ENCODE data around the gene PSMG1.

PSMG1 gene

GRCh38 chr21:39180429-39181019, 2.7 kb downstream of the PSMG1 start:
- TF ChIP-seq NFIC (IDR thresholded peaks at IDR 0.05) (no peak), USF1 (IDR thresholded peaks at IDR 0.05) (no peak), EGR1 (IDR thresholded peaks at IDR 0.05) (no peak), CREB1 (IDR thresholded peaks at IDR 0.05; ENCODE audit: low read depth) (no peak), FOXM1 (IDR thresholded peaks at IDR 0.05; ENCODE audit: borderline replicate concordance, low read depth) (no peak), TAF1 (IDR thresholded peaks at IDR 0.05; ENCODE audit: low read depth) (no peak), RAD21 (IDR thresholded peaks at IDR 0.05; ENCODE audit: low read depth) (no peak), TCF12 (IDR thresholded peaks at IDR 0.05; ENCODE audit: low read depth) (no peak), REST (IDR thresholded peaks at IDR 0.05; ENCODE audit: low read depth) (no peak), YY1 (IDR thresholded peaks at IDR 0.05; ENCODE audit: low read depth) (no peak), CEBPB (IDR thresholded peaks at IDR 0.05) (no peak), TEAD4 (IDR thresholded peaks at IDR 0.05) (no peak), ZBTB7A (IDR thresholded peaks at IDR 0.05; ENCODE audit: low read depth) (no peak), MAX (IDR thresholded peaks at IDR 0.05) (no peak), EP300 (IDR thresholded peaks at IDR 0.05; ENCODE audit: borderline replicate concordance) (no peak)

- TF ChIP-seq RAD21 (IDR thresholded peaks at IDR 0.05; ENCODE audit: low read depth) (no peak), USF1 (IDR thresholded peaks at IDR 0.05) (no peak), TEAD4 (IDR thresholded peaks at IDR 0.05) (no peak), ZBTB7A (IDR thresholded peaks at IDR 0.05; ENCODE audit: low read depth) (no peak), EP300 (IDR thresholded peaks at IDR 0.05; ENCODE audit: borderline replicate concordance) (no peak), REST (IDR thresholded peaks at IDR 0.05; ENCODE audit: low read depth) (no peak), CREB1 (IDR thresholded peaks at IDR 0.05; ENCODE audit: low read depth) (no peak), FOXM1 (IDR thresholded peaks at IDR 0.05; ENCODE audit: borderline replicate concordance, low read depth) (no peak), YY1 (IDR thresholded peaks at IDR 0.05; ENCODE audit: low read depth) (no peak), NFIC (IDR thresholded peaks at IDR 0.05) (no peak), MAX (IDR thresholded peaks at IDR 0.05) (no peak), EGR1 (IDR thresholded peaks at IDR 0.05) (no peak), CEBPB (IDR thresholded peaks at IDR 0.05) (no peak), TAF1 (IDR thresholded peaks at IDR 0.05; ENCODE audit: low read depth) (no peak), TCF12 (IDR thresholded peaks at IDR 0.05; ENCODE audit: low read depth) (no peak)
These were observed 4.8 kb downstream of the PSMG1 start for GRCh38 chr21:39178421-39178820.

GRCh38 chr21:39176271-39176709, 7.0 kb downstream of the PSMG1 start:
- no peak for TF ChIP-seq CREB1 (IDR thresholded peaks at IDR 0.05; ENCODE audit: low read depth)
- no peak for TF ChIP-seq MAX (IDR thresholded peaks at IDR 0.05)
- no peak for TF ChIP-seq TEAD4 (IDR thresholded peaks at IDR 0.05)
- TF ChIP-seq ZBTB7A (IDR thresholded peaks at IDR 0.05; ENCODE audit: low read depth), result no peak

GRCh38 chr21:39175665-39176064, 7.6 kb downstream of the PSMG1 start:
- TF ChIP-seq TEAD4 (IDR thresholded peaks at IDR 0.05) (no peak), CREB1 (IDR thresholded peaks at IDR 0.05; ENCODE audit: low read depth) (no peak), MAX (IDR thresholded peaks at IDR 0.05) (no peak), FOXM1 (IDR thresholded peaks at IDR 0.05; ENCODE audit: borderline replicate concordance, low read depth) (no peak), TCF12 (IDR thresholded peaks at IDR 0.05; ENCODE audit: low read depth) (no peak), NFIC (IDR thresholded peaks at IDR 0.05) (no peak), YY1 (IDR thresholded peaks at IDR 0.05; ENCODE audit: low read depth) (no peak), TAF1 (IDR thresholded peaks at IDR 0.05; ENCODE audit: low read depth) (no peak), RAD21 (IDR thresholded peaks at IDR 0.05; ENCODE audit: low read depth) (no peak), EP300 (IDR thresholded peaks at IDR 0.05; ENCODE audit: borderline replicate concordance) (no peak), USF1 (IDR thresholded peaks at IDR 0.05) (no peak), EGR1 (IDR thresholded peaks at IDR 0.05) (no peak), ZBTB7A (IDR thresholded peaks at IDR 0.05; ENCODE audit: low read depth) (no peak), CEBPB (IDR thresholded peaks at IDR 0.05) (no peak), REST (IDR thresholded peaks at IDR 0.05; ENCODE audit: low read depth) (no peak)
